SK-N-SH treated with all-trans-retinoic acid at 6 μM for 48 hours (cell line): ENCODE measurements around the gene METTL22.

Experiments
- ATAC-seq: fragments of 200-7000 bp; cut with Tn5 transposase; 3 replicates; pipeline ENCODE4 v1.9.1; 2020; ENCODE audit warnings: mild to moderate bottlenecking, moderate library complexity
- ARNTL ChIP-seq: fragments of 450-650 bp; formaldehyde crosslinking; IDR thresholded peaks from 2 replicates; pipeline ENCODE4 v1.5.0; 2020; ENCODE audit warnings: low read depth, mild to moderate bottlenecking, moderate library complexity, borderline replicate concordance
- BACH2 ChIP-seq: fragments of 250-450 bp; sonication (Bioruptor Pico); IDR thresholded peaks from 2 replicates; pipeline ENCODE4 v1.9.0; 2021; ENCODE audit warnings: mild to moderate bottlenecking, borderline replicate concordance
- CSDC2 ChIP-seq: fragments of 250-450 bp; sonication (Bioruptor Pico); IDR thresholded peaks from 2 replicates; pipeline ENCODE4 v1.5.0; 2020; ENCODE audit warnings: mild to moderate bottlenecking, moderate library complexity
- ESRRG ChIP-seq: fragments of 250-450 bp; sonication (Bioruptor Pico); IDR thresholded peaks from 2 replicates; pipeline ENCODE4 v1.6.1; 2021; ENCODE audit warnings: mild to moderate bottlenecking
- GLIS3 ChIP-seq: fragments of 250-450 bp; sonication (Bioruptor Pico); IDR thresholded peaks from 2 replicates; pipeline ENCODE4 v1.5.0; 2020; ENCODE audit warnings: mild to moderate bottlenecking, moderate library complexity
- ISL1 ChIP-seq: fragments of 250-450 bp; sonication (Bioruptor Pico); IDR thresholded peaks from 2 replicates; pipeline ENCODE4 v2.1.2; 2022; ENCODE audit warnings: mild to moderate bottlenecking, moderate library complexity
- OSR1 ChIP-seq: fragments of 250-450 bp; sonication (Bioruptor Pico); IDR thresholded peaks from 2 replicates; pipeline ENCODE4 v1.8.0; 2022; ENCODE audit warnings: moderate library complexity, mild to moderate bottlenecking, inconsistent platforms
- PATZ1 ChIP-seq: fragments of 250-450 bp; sonication (Bioruptor Pico); IDR thresholded peaks from 2 replicates; pipeline ENCODE4 v1.8.0; 2020; ENCODE audit warnings: mild to moderate bottlenecking, moderate library complexity, borderline replicate concordance
- POU6F1 ChIP-seq: fragments of 250-450 bp; sonication (Bioruptor Pico); IDR thresholded peaks from 2 replicates; pipeline ENCODE4 v1.8.0; 2021; ENCODE audit warnings: low read depth, mild to moderate bottlenecking, moderate library complexity, borderline replicate concordance
- RARB ChIP-seq: fragments of 250-450 bp; sonication (Bioruptor Pico); IDR thresholded peaks from 2 replicates; pipeline ENCODE4 v1.8.0; 2021; ENCODE audit warnings: mild to moderate bottlenecking, moderate library complexity
- SNAI2 ChIP-seq: fragments of 250-450 bp; sonication (Bioruptor Pico); IDR thresholded peaks from 2 replicates; pipeline ENCODE4 v1.5.0; 2020; ENCODE audit warnings: mild to moderate bottlenecking, moderate library complexity
- TCF4 ChIP-seq: fragments of 250-450 bp; sonication (Bioruptor Pico); IDR thresholded peaks from 2 replicates; pipeline ENCODE4 v1.8.0; 2021; ENCODE audit warnings: mild to moderate bottlenecking, moderate library complexity, borderline replicate concordance
- TOX ChIP-seq: fragments of 250-450 bp; sonication (Bioruptor Pico); IDR thresholded peaks from 2 replicates; pipeline ENCODE4 v1.8.0; 2021; ENCODE audit warnings: mild to moderate bottlenecking, moderate library complexity, borderline replicate concordance
- TSHZ2 ChIP-seq: fragments of 250-450 bp; sonication (Bioruptor Pico); IDR thresholded peaks from 2 replicates; pipeline ENCODE4 v1.5.0; 2020; ENCODE audit warnings: mild to moderate bottlenecking, moderate library complexity
- ZFP3 ChIP-seq: fragments of 250-450 bp; sonication (Bioruptor Pico); IDR thresholded peaks from 2 replicates; pipeline ENCODE4 v1.5.0; 2020; ENCODE audit warnings: mild to moderate bottlenecking, moderate library complexity
- ZFP30 ChIP-seq: fragments of 450-650 bp; formaldehyde crosslinking; IDR thresholded peaks from 2 replicates; pipeline ENCODE4 v1.5.0; 2022; ENCODE audit warnings: mild to moderate bottlenecking, moderate library complexity
- ZNF565 ChIP-seq: fragments of 450-650 bp; formaldehyde crosslinking; conservative IDR thresholded peaks from 2 replicates; pipeline ENCODE4 v1.5.0; 2020; ENCODE audit warnings: low read depth, mild to moderate bottlenecking, moderate library complexity
- ZNF70 ChIP-seq: fragments of 450-650 bp; formaldehyde crosslinking; IDR thresholded peaks from 2 replicates; pipeline ENCODE4 v1.5.0; 2020; ENCODE audit warnings: mild to moderate bottlenecking, moderate library complexity

METTL22 gene

GRCh38 chr16:8689686-8690085, 68.2 kb downstream of the METTL22 start:
- TF ChIP-seq ZNF70 (CRISPR knock-in tag) (no peak), POU6F1 (CRISPR knock-in tag) (no peak), ESRRG (CRISPR knock-in tag) (no peak), CSDC2 (no peak), TOX (CRISPR knock-in tag) (no peak), BACH2 (CRISPR knock-in tag) (no peak), TSHZ2 (CRISPR knock-in tag) (no peak), RARB (CRISPR knock-in tag) (no peak), OSR1 (CRISPR knock-in tag) (no peak), ARNTL (CRISPR knock-in tag) (no peak), ZNF565 (CRISPR knock-in tag) (no peak), ISL1 (no peak), ZFP3 (CRISPR knock-in tag) (no peak), TCF4 (CRISPR knock-in tag) (no peak), ZFP30 (CRISPR knock-in tag) (no peak), PATZ1 (CRISPR knock-in tag) (no peak), GLIS3 (CRISPR knock-in tag) (no peak)
- no peak for ATAC-seq

- no peak for ATAC-seq
- TF ChIP-seq BACH2 (CRISPR knock-in tag) = no peak
- TF ChIP-seq TCF4 (CRISPR knock-in tag) = no peak
- TF ChIP-seq SNAI2 = no peak
- TF ChIP-seq POU6F1 (CRISPR knock-in tag) = no peak
- TF ChIP-seq CSDC2 = no peak
- TF ChIP-seq, all 23 proteins: peak for 0
Measured at GRCh38 chr16:8691728-8692127, 70.2 kb downstream of the METTL22 start.

GRCh38 chr16:8694795-8695728, 73.6 kb downstream of the METTL22 start:
- no peak for ATAC-seq

More at GRCh38 chr16:8694795-8695728, 73.6 kb downstream of the METTL22 start:
- TF ChIP-seq ZNF70 (CRISPR knock-in tag) = no peak
- no peak for TF ChIP-seq PATZ1 (CRISPR knock-in tag)
- no peak for TF ChIP-seq ISL1
